SK-N-SH (cell line): Measurements from ENCODE around the gene HAT1. TPM values are rescaled to one million over a fixed set of nuclear protein-coding genes. Genes with fewer than 3 reads are reported as not detected.

Experiments
- CTCF ChIA-PET: fragments of 300-600, 350-600 bp; formaldehyde crosslinking; extraction: SDS; loops from one replicate; lab custom pipeline; 2021; lab: Yijun Ruan, JAX
- POLR2A ChIA-PET: fragments of 350-600 bp; sonication (Branson Sonifier 250); formaldehyde crosslinking; extraction: SDS; loops from one replicate; lab custom pipeline; 2020; ENCODE audit warnings: antibody characterized with exemption, inconsistent platforms; lab: Yijun Ruan, JAX
- DNase-seq: peaks from one replicate; pipeline ENCODE4 v3.0.0; 2012
- H2AFZ ChIP-seq: fragments of 200-600 bp; sonication (generic); 2 replicates; pipeline ENCODE4 v1.8.1; 2016; ENCODE audit warnings: antibody characterized with exemption, mild to moderate bottlenecking, low read depth
- H3F3A ChIP-seq: fragments of 200-600 bp; sonication (generic); replicated peaks from 2 replicates; pipeline ENCODE3; 2016; ENCODE audit warnings: antibody characterized with exemption, mild to moderate bottlenecking; ENCODE audit not compliant: insufficient read depth
- H3K27ac ChIP-seq, 2 experiments: fragments of 200-500 bp in 1 of 2; fragments of 200-600 bp in 1 of 2; sonication (Bioruptor generic) in 1 of 2; sonication (generic), shearing (Covaris generic) in 1 of 2; 2 replicates each; pipeline versions ENCODE4 v1.5.1 to v1.6.1; 2014 to 2016; ENCODE audit warnings: low read depth in 2 of 2, inconsistent platforms in 1 of 2, low read length in 1 of 2, mild to moderate bottlenecking in 1 of 2, mixed read lengths in 1 of 2
- H3K27me3 ChIP-seq: fragments of 200-600 bp; sonication (generic), shearing (Covaris generic); 2 replicates; pipeline ENCODE4 v1.6.1; 2016; ENCODE audit warnings: mixed run types; ENCODE audit not compliant: insufficient read depth
- H3K36me3 ChIP-seq, 2 experiments: fragments of 200-500 bp in 1 of 2; fragments of 200-600 bp in 1 of 2; sonication (Bioruptor generic) in 1 of 2; sonication (generic) in 1 of 2; replicated peaks in 1 of 2; 2 replicates each; pipeline versions ENCODE3 to v1.5.1; 2014 to 2016; ENCODE audit warnings: low read length in 1 of 2, mild to moderate bottlenecking in 1 of 2; ENCODE audit not compliant: insufficient read depth in 2 of 2, control insufficient read depth in 1 of 2
- H3K4me1 ChIP-seq, 2 experiments: fragments of 200-500 bp in 1 of 2; fragments of 200-600 bp in 1 of 2; sonication (Bioruptor generic) in 1 of 2; sonication (generic), shearing (Covaris generic) in 1 of 2; 2 replicates each; pipeline versions ENCODE4 v1.5.1 to v1.6.1; 2014 to 2016; ENCODE audit warnings: low read depth in 1 of 2, low read length in 1 of 2, mixed run types in 1 of 2; ENCODE audit not compliant: insufficient read depth in 2 of 2, control insufficient read depth in 1 of 2
- H3K4me2 ChIP-seq: fragments of 200-600 bp; sonication (generic), shearing (Covaris generic); 2 replicates; pipeline ENCODE4 v1.6.1; 2017; ENCODE audit warnings: mixed run types
- H3K4me3 ChIP-seq, 2 experiments: fragments of 200-500 bp in 1 of 2; fragments of 200-600 bp in 1 of 2; sonication (Bioruptor generic) in 1 of 2; sonication (generic), shearing (Covaris generic) in 1 of 2; 2 replicates each; pipeline versions ENCODE4 v1.5.1 to v1.8.1; 2014 to 2016; ENCODE audit warnings: low read depth in 2 of 2, inconsistent platforms in 1 of 2, low read length in 1 of 2, mild to moderate bottlenecking in 1 of 2, mixed read lengths in 1 of 2, moderate library complexity in 1 of 2
- H3K79me2 ChIP-seq: fragments of 200-600 bp; sonication (generic); 2 replicates; pipeline ENCODE4 v1.8.1; 2017; ENCODE audit warnings: mild to moderate bottlenecking; ENCODE audit not compliant: insufficient read depth
- H3K9ac ChIP-seq: fragments of 200-600 bp; sonication (generic); 2 replicates; pipeline ENCODE4 v1.6.1; 2017; ENCODE audit warnings: mixed run types
- H3K9me2 ChIP-seq: fragments of 200-600 bp; sonication (generic); 2 replicates; pipeline ENCODE4 v1.6.1; 2017; ENCODE audit warnings: mixed run types
- H3K9me3 ChIP-seq: fragments of 200-600 bp; sonication (generic); 2 replicates; pipeline ENCODE4 v1.6.1; 2017; ENCODE audit warnings: mixed run types, mild to moderate bottlenecking, moderate library complexity
- H4K20me1 ChIP-seq: fragments of 200-600 bp; sonication (generic); 2 replicates; pipeline ENCODE4 v1.6.1; 2017; ENCODE audit warnings: mild to moderate bottlenecking, mixed run types; ENCODE audit not compliant: insufficient read depth
- CHD2 ChIP-seq: fragments of 150-350 bp; IDR thresholded peaks from 2 replicates; pipeline ENCODE4 v1.6.1; 2018; ENCODE audit warnings: low read length; ENCODE audit not compliant: partially characterized antibody
- ELF1 ChIP-seq: IDR thresholded peaks from 2 replicates; pipeline ENCODE4 v1.4.0; 2012
- EP300 ChIP-seq, 2 experiments: IDR thresholded peaks; 2 replicates each; pipeline versions ENCODE4 v1.4.0 to v1.6.1; 2012; ENCODE audit warnings: borderline replicate concordance in 1 of 2, low read depth in 1 of 2, low read length in 1 of 2
- EZH2phosphoT487 ChIP-seq: fragments of 200-600 bp; sonication (generic); IDR thresholded peaks from 2 replicates; pipeline ENCODE4 v1.6.1; 2017; ENCODE audit warnings: low read depth, mixed run types, mild to moderate bottlenecking, antibody characterized with exemption, moderate library complexity, borderline replicate concordance
- FOXM1 ChIP-seq: IDR thresholded peaks from 2 replicates; pipeline ENCODE4 v1.4.0; 2012; ENCODE audit warnings: low read depth, mild to moderate bottlenecking
- GABPA ChIP-seq: IDR thresholded peaks from 2 replicates; pipeline ENCODE4 v1.4.0; 2012; ENCODE audit warnings: low read depth, mild to moderate bottlenecking
- GATA2 ChIP-seq: sonication (generic); formaldehyde crosslinking; IDR thresholded peaks from 2 replicates; pipeline ENCODE4 v1.5.0; 2020; ENCODE audit warnings: mild to moderate bottlenecking, missing genetic modification reagents
- JUND ChIP-seq: IDR thresholded peaks from 2 replicates; pipeline ENCODE4 v1.4.0; 2012
- NRF1 ChIP-seq: IDR thresholded peaks from 2 replicates; pipeline ENCODE4 v1.6.1; 2012; ENCODE audit warnings: low read depth, mild to moderate bottlenecking, low read length
- POLR2AphosphoS5 ChIP-seq: IDR thresholded peaks from 2 replicates; pipeline ENCODE4 v1.6.1; 2012; ENCODE audit warnings: low read depth, low read length
- RCOR1 ChIP-seq: fragments of 150-350 bp; IDR thresholded peaks from 2 replicates; pipeline ENCODE4 v1.6.1; 2017; ENCODE audit warnings: antibody characterized with exemption, low read length
- SIN3A ChIP-seq: IDR thresholded peaks from 2 replicates; pipeline ENCODE4 v1.6.1; 2012; ENCODE audit warnings: low read depth, mild to moderate bottlenecking, low read length, moderate library complexity, borderline replicate concordance
- TAF1 ChIP-seq: IDR thresholded peaks from 2 replicates; pipeline ENCODE4 v1.6.1; 2012; ENCODE audit warnings: low read depth, mild to moderate bottlenecking, low read length, moderate library complexity, borderline replicate concordance
- TEAD4 ChIP-seq: IDR thresholded peaks from 2 replicates; pipeline ENCODE4 v1.4.0; 2012; ENCODE audit warnings: mild to moderate bottlenecking, borderline replicate concordance; ENCODE audit not compliant: insufficient read depth
- WGBS: methylation state at CpG from one replicate; pipeline ENCODE4 v1.1.6; 2017; ENCODE audit warnings: low lambda C conversion rate; 5-methylcytosine and 5-hydroxymethylcytosine counted together
- polyA plus RNA-seq, 3 experiments: library from polyadenylated mRNA; depleted of rRNA; stranded (reverse); fragments of >200 nt; gene quantifications; 2 replicates each; pipeline ENCODE4 v1.2.3, GENCODE V29; 2012
- TF ChIP-seq, protein P1 (sequence below): IDR thresholded peaks from 2 replicates; pipeline ENCODE4 v1.6.1; 2012; ENCODE audit warnings: mild to moderate bottlenecking, low read depth, low read length, moderate library complexity
- TF ChIP-seq, protein P2 (sequence below): fragments of 200-600 bp; sonication (generic); IDR thresholded peaks from 2 replicates; pipeline ENCODE4 v1.6.1; 2017; ENCODE audit warnings: antibody characterized with exemption, mild to moderate bottlenecking, moderate library complexity
- TF ChIP-seq, protein P3 (sequence below): IDR thresholded peaks from 2 replicates; pipeline ENCODE4 v1.4.0; 2012; ENCODE audit warnings: low read depth, borderline replicate concordance
- TF ChIP-seq, protein P4 (sequence below): IDR thresholded peaks from 2 replicates; pipeline ENCODE4 v1.4.0; 2012; ENCODE audit warnings: low read depth
- TF ChIP-seq, protein P5 (sequence below): IDR thresholded peaks from 2 replicates; pipeline ENCODE4 v1.4.0; 2012; ENCODE audit warnings: low read depth, borderline replicate concordance

HAT1 gene
- polyA plus RNA-seq, 1 of the 3 experiments (the other 2 are of a cell fraction), result 18.6 TPM

DNA sequence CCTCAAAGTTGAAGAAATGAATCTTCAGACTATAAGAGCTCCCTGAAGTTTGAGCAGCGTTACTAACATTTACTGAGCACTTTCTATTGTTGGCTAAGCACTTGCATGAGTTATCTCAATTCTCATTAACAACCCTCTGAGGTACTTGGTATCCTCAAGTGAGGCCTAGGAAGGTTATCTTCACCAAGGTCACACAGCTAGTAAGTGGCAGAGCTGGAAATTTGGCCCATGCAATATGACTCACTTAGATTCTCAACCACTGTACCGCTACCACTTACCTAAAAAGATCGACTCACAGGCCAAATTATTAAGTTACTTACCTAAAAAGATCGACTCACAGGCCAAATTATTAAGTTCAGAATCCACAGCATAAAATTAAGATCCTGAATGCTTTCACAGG lies 68.8 kb downstream of the HAT1 start (continued):
- TF ChIP-seq, protein P1, sequence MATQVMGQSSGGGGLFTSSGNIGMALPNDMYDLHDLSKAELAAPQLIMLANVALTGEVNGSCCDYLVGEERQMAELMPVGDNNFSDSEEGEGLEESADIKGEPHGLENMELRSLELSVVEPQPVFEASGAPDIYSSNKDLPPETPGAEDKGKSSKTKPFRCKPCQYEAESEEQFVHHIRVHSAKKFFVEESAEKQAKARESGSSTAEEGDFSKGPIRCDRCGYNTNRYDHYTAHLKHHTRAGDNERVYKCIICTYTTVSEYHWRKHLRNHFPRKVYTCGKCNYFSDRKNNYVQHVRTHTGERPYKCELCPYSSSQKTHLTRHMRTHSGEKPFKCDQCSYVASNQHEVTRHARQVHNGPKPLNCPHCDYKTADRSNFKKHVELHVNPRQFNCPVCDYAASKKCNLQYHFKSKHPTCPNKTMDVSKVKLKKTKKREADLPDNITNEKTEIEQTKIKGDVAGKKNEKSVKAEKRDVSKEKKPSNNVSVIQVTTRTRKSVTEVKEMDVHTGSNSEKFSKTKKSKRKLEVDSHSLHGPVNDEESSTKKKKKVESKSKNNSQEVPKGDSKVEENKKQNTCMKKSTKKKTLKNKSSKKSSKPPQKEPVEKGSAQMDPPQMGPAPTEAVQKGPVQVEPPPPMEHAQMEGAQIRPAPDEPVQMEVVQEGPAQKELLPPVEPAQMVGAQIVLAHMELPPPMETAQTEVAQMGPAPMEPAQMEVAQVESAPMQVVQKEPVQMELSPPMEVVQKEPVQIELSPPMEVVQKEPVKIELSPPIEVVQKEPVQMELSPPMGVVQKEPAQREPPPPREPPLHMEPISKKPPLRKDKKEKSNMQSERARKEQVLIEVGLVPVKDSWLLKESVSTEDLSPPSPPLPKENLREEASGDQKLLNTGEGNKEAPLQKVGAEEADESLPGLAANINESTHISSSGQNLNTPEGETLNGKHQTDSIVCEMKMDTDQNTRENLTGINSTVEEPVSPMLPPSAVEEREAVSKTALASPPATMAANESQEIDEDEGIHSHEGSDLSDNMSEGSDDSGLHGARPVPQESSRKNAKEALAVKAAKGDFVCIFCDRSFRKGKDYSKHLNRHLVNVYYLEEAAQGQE, result no peak
- no peak for TF ChIP-seq TAF1

DNA sequence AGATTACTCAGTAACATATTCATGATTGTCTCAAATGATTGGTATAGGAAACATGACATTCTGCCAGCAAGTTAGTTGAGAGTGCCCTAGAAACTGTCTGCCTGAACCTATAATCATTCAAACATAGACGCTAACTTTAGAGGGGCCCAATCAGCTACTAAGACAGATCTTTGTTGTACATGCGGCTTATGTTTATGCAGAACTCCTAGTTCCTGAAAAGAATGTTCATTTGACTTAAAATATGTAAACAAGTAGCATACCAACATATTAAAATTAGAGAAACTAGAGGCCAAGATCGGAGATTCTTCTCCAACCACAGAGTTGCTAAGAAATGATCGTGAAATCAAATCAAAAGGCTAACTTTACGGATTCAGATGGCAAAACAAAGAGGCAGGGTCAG lies 73.3 kb downstream of the HAT1 start:
- Histone ChIP-seq H3F3A (no peaks in the 10 kb centered on the region), H3K79me2 (no peaks in the 10 kb centered on the region), H3K9me2 (no peaks in the 10 kb centered on the region), H2AFZ (no peak overlapping the region), H3K4me3 (no peak overlapping the region), H3K9ac (no peak overlapping the region), H3K36me3 (no peaks in the 10 kb centered on the region), H3K27ac (no peak overlapping the region), H3K4me2 (no peak overlapping the region), H4K20me1 (no peaks in the 10 kb centered on the region), H3K9me3 (no peaks in the 10 kb centered on the region), H3K27me3 (no peaks in the 10 kb centered on the region), H3K4me1 (peaks cover 0 to 3% of the 10 kb centered on the region in 2 experiments; a peak in 1 of 4 replicates)
- ChIA-PET POLR2A (interaction anchor here (0.5 kb wide), 1 partner anchor 852 kb away, joined by 3 read pairs; no protein-coding TSS in a partner anchor), CTCF (interaction anchor here (1.3 kb wide), 1 partner anchor 289 kb away, joined by 4 read pairs; no protein-coding TSS in a partner anchor)
- no peak for DNase-seq
- WGBS, result 88% methylated on average over 5 of the region's 5 CpGs
- TF ChIP-seq GABPA (no peak), TAF1 (no peak), EZH2phosphoT487 (no peak), EP300 (IDR thresholded peaks at IDR 0.05; ENCODE audit: borderline replicate concordance in 1 of 2, low read depth in 1 of 2, low read length in 1 of 2) (no peak), POLR2AphosphoS5 (no peak), GATA2 (CRISPR knock-in tag) (no peak), TEAD4 (no peak), FOXM1 (no peak), NRF1 (no peak), ELF1 (no peak), SIN3A (no peak), JUND (no peak), CHD2 (no peak), RCOR1 (no peak)
- TF ChIP-seq, protein P2, sequence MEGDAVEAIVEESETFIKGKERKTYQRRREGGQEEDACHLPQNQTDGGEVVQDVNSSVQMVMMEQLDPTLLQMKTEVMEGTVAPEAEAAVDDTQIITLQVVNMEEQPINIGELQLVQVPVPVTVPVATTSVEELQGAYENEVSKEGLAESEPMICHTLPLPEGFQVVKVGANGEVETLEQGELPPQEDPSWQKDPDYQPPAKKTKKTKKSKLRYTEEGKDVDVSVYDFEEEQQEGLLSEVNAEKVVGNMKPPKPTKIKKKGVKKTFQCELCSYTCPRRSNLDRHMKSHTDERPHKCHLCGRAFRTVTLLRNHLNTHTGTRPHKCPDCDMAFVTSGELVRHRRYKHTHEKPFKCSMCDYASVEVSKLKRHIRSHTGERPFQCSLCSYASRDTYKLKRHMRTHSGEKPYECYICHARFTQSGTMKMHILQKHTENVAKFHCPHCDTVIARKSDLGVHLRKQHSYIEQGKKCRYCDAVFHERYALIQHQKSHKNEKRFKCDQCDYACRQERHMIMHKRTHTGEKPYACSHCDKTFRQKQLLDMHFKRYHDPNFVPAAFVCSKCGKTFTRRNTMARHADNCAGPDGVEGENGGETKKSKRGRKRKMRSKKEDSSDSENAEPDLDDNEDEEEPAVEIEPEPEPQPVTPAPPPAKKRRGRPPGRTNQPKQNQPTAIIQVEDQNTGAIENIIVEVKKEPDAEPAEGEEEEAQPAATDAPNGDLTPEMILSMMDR, result no peak
- TF ChIP-seq, protein P3, sequence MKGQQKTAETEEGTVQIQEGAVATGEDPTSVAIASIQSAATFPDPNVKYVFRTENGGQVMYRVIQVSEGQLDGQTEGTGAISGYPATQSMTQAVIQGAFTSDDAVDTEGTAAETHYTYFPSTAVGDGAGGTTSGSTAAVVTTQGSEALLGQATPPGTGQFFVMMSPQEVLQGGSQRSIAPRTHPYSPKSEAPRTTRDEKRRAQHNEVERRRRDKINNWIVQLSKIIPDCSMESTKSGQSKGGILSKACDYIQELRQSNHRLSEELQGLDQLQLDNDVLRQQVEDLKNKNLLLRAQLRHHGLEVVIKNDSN, result no peak
- TF ChIP-seq, protein P4, sequence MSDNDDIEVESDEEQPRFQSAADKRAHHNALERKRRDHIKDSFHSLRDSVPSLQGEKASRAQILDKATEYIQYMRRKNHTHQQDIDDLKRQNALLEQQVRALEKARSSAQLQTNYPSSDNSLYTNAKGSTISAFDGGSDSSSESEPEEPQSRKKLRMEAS, result no peak
- TF ChIP-seq, protein P1, result no peak
- TF ChIP-seq, protein P5, sequence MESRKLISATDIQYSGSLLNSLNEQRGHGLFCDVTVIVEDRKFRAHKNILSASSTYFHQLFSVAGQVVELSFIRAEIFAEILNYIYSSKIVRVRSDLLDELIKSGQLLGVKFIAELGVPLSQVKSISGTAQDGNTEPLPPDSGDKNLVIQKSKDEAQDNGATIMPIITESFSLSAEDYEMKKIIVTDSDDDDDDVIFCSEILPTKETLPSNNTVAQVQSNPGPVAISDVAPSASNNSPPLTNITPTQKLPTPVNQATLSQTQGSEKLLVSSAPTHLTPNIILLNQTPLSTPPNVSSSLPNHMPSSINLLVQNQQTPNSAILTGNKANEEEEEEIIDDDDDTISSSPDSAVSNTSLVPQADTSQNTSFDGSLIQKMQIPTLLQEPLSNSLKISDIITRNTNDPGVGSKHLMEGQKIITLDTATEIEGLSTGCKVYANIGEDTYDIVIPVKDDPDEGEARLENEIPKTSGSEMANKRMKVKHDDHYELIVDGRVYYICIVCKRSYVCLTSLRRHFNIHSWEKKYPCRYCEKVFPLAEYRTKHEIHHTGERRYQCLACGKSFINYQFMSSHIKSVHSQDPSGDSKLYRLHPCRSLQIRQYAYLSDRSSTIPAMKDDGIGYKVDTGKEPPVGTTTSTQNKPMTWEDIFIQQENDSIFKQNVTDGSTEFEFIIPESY, result no peak
